ENCODE data around the gene OR6X1. TPM values are rescaled to one million over a fixed set of nuclear protein-coding genes. Genes with fewer than 3 reads are reported as not detected.

Gene OR6X1, protein sequence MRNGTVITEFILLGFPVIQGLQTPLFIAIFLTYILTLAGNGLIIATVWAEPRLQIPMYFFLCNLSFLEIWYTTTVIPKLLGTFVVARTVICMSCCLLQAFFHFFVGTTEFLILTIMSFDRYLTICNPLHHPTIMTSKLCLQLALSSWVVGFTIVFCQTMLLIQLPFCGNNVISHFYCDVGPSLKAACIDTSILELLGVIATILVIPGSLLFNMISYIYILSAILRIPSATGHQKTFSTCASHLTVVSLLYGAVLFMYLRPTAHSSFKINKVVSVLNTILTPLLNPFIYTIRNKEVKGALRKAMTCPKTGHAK
- polyA plus RNA-seq (2013, experiment 1 of 2): not detected
- not detected for polyA plus RNA-seq (2013, experiment 2 of 2)

GRCh38 chr11:123754101-123754568, at the start of gene OR6X1:
OR6X1 (minus strand) TSS chr11:123754518; CDS start chr11:123754518, 0 bp downstream.
- H4K91ac ChIP-seq (ENCODE audit: low read length): no peak within 1 kb of the TSS
- H3K27me3 ChIP-seq (ENCODE audit: control insufficient read depth in 1 of 2, insufficient read depth in 1 of 2, low read length in 2 of 2): peaks cover 3 to 6% of the 10 kb centered on the region in 2 experiments
- no peak within 1 kb of the TSS for H3K23ac ChIP-seq (ENCODE audit: low read length in 2 of 2)
- 89% methylated on average over 3 of the region's 3 CpGs for WGBS
- H2AFZ ChIP-seq (ENCODE audit: low read depth, low read length): no peak within 1 kb of the TSS
- H3K9me3 ChIP-seq (ENCODE audit: control insufficient read depth, low read length): no peaks in the 10 kb centered on the region
- H3K4me3 ChIP-seq (ENCODE audit: insufficient read depth in 1 of 2, low read depth in 1 of 2, low read length in 2 of 2): no peak within 1 kb of the TSS
- H3K18ac ChIP-seq (ENCODE audit: low read depth in 1 of 2, low read length in 2 of 2): no peak within 1 kb of the TSS
- no peak within 1 kb of the TSS for H2BK120ac ChIP-seq (ENCODE audit: low read depth, low read length)
- H3K4ac ChIP-seq (ENCODE audit: low read depth in 1 of 2, low read length in 2 of 2): no peak within 1 kb of the TSS
- no peak within 1 kb of the TSS for H2AK5ac ChIP-seq (ENCODE audit: low read length, severe bottlenecking)
- no peak within 1 kb of the TSS for H3K14ac ChIP-seq (ENCODE audit: low read length in 2 of 2)
- H3K4me2 ChIP-seq (ENCODE audit: low read length, poor library complexity, severe bottlenecking): no peak within 1 kb of the TSS
- H3K4me1 ChIP-seq (ENCODE audit: control insufficient read depth, insufficient read depth, low read depth, low read length): no peaks in the 10 kb centered on the region
- H3K27ac ChIP-seq (ENCODE audit: low read length, poor library complexity, severe bottlenecking): no peak within 1 kb of the TSS
- no peaks in the 10 kb centered on the region for H3K36me3 ChIP-seq (ENCODE audit: control insufficient read depth in 1 of 2, insufficient read depth in 2 of 2, low read depth in 1 of 2, low read length in 2 of 2)
- no peak within 1 kb of the TSS for H4K8ac ChIP-seq (ENCODE audit: low read length)
- no peak within 1 kb of the TSS for H2BK15ac ChIP-seq (ENCODE audit: low read depth, poor library complexity, severe bottlenecking)
- H2BK12ac ChIP-seq (ENCODE audit: low read length in 2 of 2): no peak within 1 kb of the TSS
- no peak within 1 kb of the TSS for H2BK5ac ChIP-seq (ENCODE audit: low read depth, low read length, poor library complexity, severe bottlenecking)
- no peaks in the 10 kb centered on the region for H3K79me1 ChIP-seq (replicated peaks; ENCODE audit: low read length, poor library complexity, severe bottlenecking)
- no peak within 1 kb of the TSS for H3K9ac ChIP-seq (ENCODE audit: low read length)
- no peak for DNase-seq

DNA sequence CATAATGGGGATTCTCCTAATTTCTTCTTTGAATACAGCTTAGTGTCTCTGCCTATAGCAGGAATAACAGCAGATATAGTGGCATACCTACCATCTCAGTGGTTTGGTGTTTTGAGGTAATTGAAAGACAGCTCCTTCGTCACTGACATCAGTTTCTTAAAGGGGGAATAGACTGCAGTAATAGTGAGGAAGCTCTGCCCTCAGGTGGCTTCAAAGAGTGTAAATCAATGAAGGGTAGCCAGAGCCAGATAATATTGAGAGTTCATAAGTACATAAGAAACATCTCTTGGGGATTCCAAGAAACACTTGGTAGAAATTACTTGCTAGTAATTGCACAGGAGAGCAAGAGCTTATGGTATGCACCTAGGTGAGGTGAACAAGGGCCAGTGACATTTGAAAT, 47.4 kb upstream of the OR6X1 start:
- no peak overlapping the region for H2AK5ac ChIP-seq (ENCODE audit: low read length, severe bottlenecking)
- WGBS: 0% methylated on average over 1 of the region's 1 CpG
- no peak overlapping the region for H2BK12ac ChIP-seq (ENCODE audit: low read length in 2 of 2)
- H3K23ac ChIP-seq (ENCODE audit: low read length in 2 of 2): no peak overlapping the region
- no peak overlapping the region for H2BK15ac ChIP-seq (ENCODE audit: low read depth, poor library complexity, severe bottlenecking)
- no peak overlapping the region for H4K8ac ChIP-seq (ENCODE audit: low read length)
- no peak overlapping the region for H2BK120ac ChIP-seq (ENCODE audit: low read depth, low read length)
- no peaks in the 10 kb centered on the region for H3K27me3 ChIP-seq (ENCODE audit: control insufficient read depth in 1 of 2, insufficient read depth in 1 of 2, low read length in 2 of 2)
- no peak overlapping the region for H3K4ac ChIP-seq (ENCODE audit: low read depth in 1 of 2, low read length in 2 of 2)
- H2AFZ ChIP-seq (ENCODE audit: low read depth, low read length): no peak overlapping the region
- no peak overlapping the region for H3K14ac ChIP-seq (ENCODE audit: low read length in 2 of 2)
- no peaks in the 10 kb centered on the region for H3K36me3 ChIP-seq (ENCODE audit: control insufficient read depth in 1 of 2, insufficient read depth in 2 of 2, low read depth in 1 of 2, low read length in 2 of 2)
- no peak overlapping the region for H3K9ac ChIP-seq (ENCODE audit: low read length)
- no peak overlapping the region for H2BK5ac ChIP-seq (ENCODE audit: low read depth, low read length, poor library complexity, severe bottlenecking)
- no peak overlapping the region for H3K27ac ChIP-seq (ENCODE audit: low read length, poor library complexity, severe bottlenecking)
- no peaks in the 10 kb centered on the region for H3K4me1 ChIP-seq (ENCODE audit: control insufficient read depth, insufficient read depth, low read depth, low read length)
- H3K9me3 ChIP-seq (ENCODE audit: control insufficient read depth, low read length): no peaks in the 10 kb centered on the region
- H3K79me1 ChIP-seq (replicated peaks; ENCODE audit: low read length, poor library complexity, severe bottlenecking): no peaks in the 10 kb centered on the region
- no peak overlapping the region for H3K4me2 ChIP-seq (ENCODE audit: low read length, poor library complexity, severe bottlenecking)
- H3K18ac ChIP-seq (ENCODE audit: low read depth in 1 of 2, low read length in 2 of 2): no peak overlapping the region
- no peak overlapping the region for H3K4me3 ChIP-seq (ENCODE audit: insufficient read depth in 1 of 2, low read depth in 1 of 2, low read length in 2 of 2)
- no peak overlapping the region for H4K91ac ChIP-seq (ENCODE audit: low read length)
- no peak for DNase-seq

GRCh38 chr11:123800036-123800435, 45.7 kb upstream of the OR6X1 start:
- H4K8ac ChIP-seq (ENCODE audit: low read length): no peak overlapping the region
- H3K18ac ChIP-seq (ENCODE audit: low read depth in 1 of 2, low read length in 2 of 2): no peak overlapping the region
- no peak overlapping the region for H2BK15ac ChIP-seq (ENCODE audit: low read depth, poor library complexity, severe bottlenecking)

DNA sequence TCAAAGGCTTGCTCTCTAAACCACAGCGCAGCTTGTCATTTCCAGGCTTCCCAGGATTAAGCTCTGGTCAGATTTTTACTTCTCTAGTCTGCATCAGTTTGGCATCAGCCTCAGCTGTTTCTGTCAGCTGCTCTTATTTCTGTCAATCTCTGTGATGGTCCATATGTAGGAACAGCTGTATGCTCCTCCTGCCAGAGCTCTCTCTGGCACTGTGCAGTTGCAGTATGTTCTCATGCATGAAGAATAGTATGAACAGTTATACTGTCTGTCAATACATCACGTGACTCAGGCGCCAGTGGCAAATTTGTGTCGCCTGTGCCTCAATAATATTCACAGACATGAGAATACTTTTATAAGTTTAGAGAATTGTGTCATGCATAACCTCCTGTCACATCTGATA, 45.1 kb upstream of the OR6X1 start:
- Histone ChIP-seq H2AFZ (ENCODE audit: low read depth, low read length) (no peak overlapping the region), H3K4me1 (ENCODE audit: control insufficient read depth, insufficient read depth, low read depth, low read length) (no peaks in the 10 kb centered on the region), H2BK120ac (ENCODE audit: low read depth, low read length) (no peak overlapping the region), H2BK15ac (ENCODE audit: low read depth, poor library complexity, severe bottlenecking) (no peak overlapping the region), H3K27ac (ENCODE audit: low read length, poor library complexity, severe bottlenecking) (no peak overlapping the region), H3K4me3 (ENCODE audit: insufficient read depth in 1 of 2, low read depth in 1 of 2, low read length in 2 of 2) (no peak overlapping the region), H2AK5ac (ENCODE audit: low read length, severe bottlenecking) (no peak overlapping the region), H3K23ac (ENCODE audit: low read length in 2 of 2) (no peak overlapping the region), H3K18ac (ENCODE audit: low read depth in 1 of 2, low read length in 2 of 2) (no peak overlapping the region), H2BK5ac (ENCODE audit: low read depth, low read length, poor library complexity, severe bottlenecking) (no peak overlapping the region), H3K27me3 (ENCODE audit: control insufficient read depth in 1 of 2, insufficient read depth in 1 of 2, low read length in 2 of 2) (no peaks in the 10 kb centered on the region), H3K4me2 (ENCODE audit: low read length, poor library complexity, severe bottlenecking) (no peak overlapping the region), H3K79me1 (replicated peaks; ENCODE audit: low read length, poor library complexity, severe bottlenecking) (no peaks in the 10 kb centered on the region), H4K91ac (ENCODE audit: low read length) (no peak overlapping the region), H2BK12ac (ENCODE audit: low read length in 2 of 2) (no peak overlapping the region), H3K9me3 (ENCODE audit: control insufficient read depth, low read length) (no peaks in the 10 kb centered on the region), H4K8ac (ENCODE audit: low read length) (no peak overlapping the region), H3K14ac (ENCODE audit: low read length in 2 of 2) (no peak overlapping the region), H3K4ac (ENCODE audit: low read depth in 1 of 2, low read length in 2 of 2) (no peak overlapping the region), H3K36me3 (ENCODE audit: control insufficient read depth in 1 of 2, insufficient read depth in 2 of 2, low read depth in 1 of 2, low read length in 2 of 2) (no peaks in the 10 kb centered on the region), H3K9ac (ENCODE audit: low read length) (no peak overlapping the region)
- WGBS: 95% methylated on average over 1 of the region's 4 CpGs
- DNase-seq: no peak

More at GRCh38 chr11:123800036-123800435, 45.7 kb upstream of the OR6X1 start:
- Histone ChIP-seq H3K4me2 (ENCODE audit: low read length, poor library complexity, severe bottlenecking) (no peak overlapping the region), H2AFZ (ENCODE audit: low read depth, low read length) (no peak overlapping the region), H3K4me1 (ENCODE audit: control insufficient read depth, insufficient read depth, low read depth, low read length) (no peaks in the 10 kb centered on the region), H2BK5ac (ENCODE audit: low read depth, low read length, poor library complexity, severe bottlenecking) (no peak overlapping the region), H3K14ac (ENCODE audit: low read length in 2 of 2) (no peak overlapping the region), H3K23ac (ENCODE audit: low read length in 2 of 2) (no peak overlapping the region), H3K9me3 (ENCODE audit: control insufficient read depth, low read length) (no peaks in the 10 kb centered on the region), H3K36me3 (ENCODE audit: control insufficient read depth in 1 of 2, insufficient read depth in 2 of 2, low read depth in 1 of 2, low read length in 2 of 2) (no peaks in the 10 kb centered on the region), H3K27me3 (ENCODE audit: control insufficient read depth in 1 of 2, insufficient read depth in 1 of 2, low read length in 2 of 2) (no peaks in the 10 kb centered on the region), H3K9ac (ENCODE audit: low read length) (no peak overlapping the region), H3K4ac (ENCODE audit: low read depth in 1 of 2, low read length in 2 of 2) (no peak overlapping the region), H2AK5ac (ENCODE audit: low read length, severe bottlenecking) (no peak overlapping the region), H4K91ac (ENCODE audit: low read length) (no peak overlapping the region), H2BK12ac (ENCODE audit: low read length in 2 of 2) (no peak overlapping the region), H2BK120ac (ENCODE audit: low read depth, low read length) (no peak overlapping the region), H3K4me3 (ENCODE audit: insufficient read depth in 1 of 2, low read depth in 1 of 2, low read length in 2 of 2) (no peak overlapping the region), H3K79me1 (replicated peaks; ENCODE audit: low read length, poor library complexity, severe bottlenecking) (no peaks in the 10 kb centered on the region), H3K27ac (ENCODE audit: low read length, poor library complexity, severe bottlenecking) (no peak overlapping the region)
- 77% methylated on average over 3 of the region's 3 CpGs for WGBS
- DNase-seq: no peak
